Eye (tissue), 1 donor: ENCODE results near the gene OXNAD1.
"Not testable (repeated sequence)": the region's sequence is repeated elsewhere in the genome, so short reads cannot be mapped to it uniquely, and the experiment has no call there.

ENCODE experiments used
- DNase-seq: peaks from one replicate; pipeline ENCODE4 v3.0.0-alpha.2; 2015

The OXNAD1 gene

GRCh38 chr3:16304061-16305010, 39.3 kb downstream of the OXNAD1 start:
- no peak for DNase-seq

GRCh38 chr3:16305111-16305541, 40.1 kb downstream of the OXNAD1 start:
- DNase-seq, result no peak

GRCh38 chr3:16307832-16308531, 43.0 kb downstream of the OXNAD1 start:
- DNase-seq, result no peak

- DNase-seq, result no peak
Observed at GRCh38 chr3:16308727-16309126, 43.7 kb downstream of the OXNAD1 start.

- DNase-seq, result no peak
Observed at GRCh38 chr3:16309558-16309957, 44.5 kb downstream of the OXNAD1 start.

GRCh38 chr3:16310486-16310885, 45.5 kb downstream of the OXNAD1 start:
- not testable (repeated sequence) for DNase-seq

- DNase-seq, result no peak
Observed at GRCh38 chr3:16311960-16312451, 47.0 kb downstream of the OXNAD1 start.

- DNase-seq, result no peak
Observed at GRCh38 chr3:16313886-16314645, 49.1 kb downstream of the OXNAD1 start.

- no peak for DNase-seq
Observed at GRCh38 chr3:16315623-16316022, 50.6 kb downstream of the OXNAD1 start.

GRCh38 chr3:16316396-16316795, 51.4 kb downstream of the OXNAD1 start:
- DNase-seq, result no peak

GRCh38 chr3:16316847-16317560, 52.0 kb downstream of the OXNAD1 start:
- DNase-seq, result no peak

- no peak for DNase-seq
Observed at GRCh38 chr3:16317561-16317945, 52.5 kb downstream of the OXNAD1 start.

- DNase-seq, result no peak
Observed at GRCh38 chr3:16318176-16318575, 53.2 kb downstream of the OXNAD1 start.

GRCh38 chr3:16319307-16319706, 54.3 kb downstream of the OXNAD1 start:
- DNase-seq, result no peak

GRCh38 chr3:16319723-16320122, 54.7 kb downstream of the OXNAD1 start:
- no peak for DNase-seq

GRCh38 chr3:16320711-16321110, 55.7 kb downstream of the OXNAD1 start:
- no peak for DNase-seq

- DNase-seq, result no peak
Observed at GRCh38 chr3:16322189-16322588, 57.2 kb downstream of the OXNAD1 start.

- DNase-seq, result no peak
Observed at GRCh38 chr3:16323737-16324136, 58.7 kb downstream of the OXNAD1 start.

GRCh38 chr3:16325850-16326249, 60.8 kb downstream of the OXNAD1 start:
- DNase-seq, result no peak

GRCh38 chr3:16326724-16327349, 61.8 kb downstream of the OXNAD1 start:
- DNase-seq, result no peak

GRCh38 chr3:16328124-16328523, 63.1 kb downstream of the OXNAD1 start:
- DNase-seq, result no peak
